ENCODE measurements around the gene SNX22. TPM values are rescaled to one million over a fixed set of nuclear protein-coding genes. Genes with fewer than 3 reads are reported as not detected.

The SNX22 gene
- total and polyA plus RNA-seq, 2 of the 8 experiments (the other 6 are each of a cell fraction or from before 2014, with no cell fraction given): 4.9 TPM

DNA sequence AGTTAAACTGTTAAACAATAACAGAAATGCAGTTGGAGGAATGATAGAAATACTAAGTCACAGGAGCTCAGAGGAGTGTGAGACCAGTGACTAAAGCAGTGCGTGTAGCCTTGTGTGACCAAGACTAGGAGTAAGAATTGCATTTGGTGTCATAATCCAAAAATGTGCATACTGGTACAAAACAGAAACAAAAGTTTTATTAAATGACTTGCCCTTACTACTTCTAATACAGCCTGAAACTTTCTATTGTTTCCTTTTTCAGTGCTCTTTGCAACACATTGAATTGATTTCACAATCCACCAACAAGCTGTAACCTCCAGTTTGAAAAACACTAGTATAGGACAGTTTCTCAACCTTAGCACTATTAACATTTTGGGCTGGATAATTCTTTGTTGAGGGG, 38.6 kb upstream of the SNX22 start:
- TF ChIP-seq, protein P1, sequence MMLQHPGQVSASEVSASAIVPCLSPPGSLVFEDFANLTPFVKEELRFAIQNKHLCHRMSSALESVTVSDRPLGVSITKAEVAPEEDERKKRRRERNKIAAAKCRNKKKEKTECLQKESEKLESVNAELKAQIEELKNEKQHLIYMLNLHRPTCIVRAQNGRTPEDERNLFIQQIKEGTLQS (IDR thresholded peaks at IDR 0.05; ENCODE audit: insufficient read depth, low read depth, low read length): no peak
- TF ChIP-seq SIN3A (conservative IDR thresholded peaks at IDR 0.05 in 1 of 2, IDR thresholded peaks at IDR 0.05 in 1 of 2; ENCODE audit: low read depth in 1 of 2, low read length in 2 of 2) (no peak), HDAC2 (IDR thresholded peaks at IDR 0.05; ENCODE audit: borderline replicate concordance in 1 of 2, low read depth in 2 of 2, low read length in 2 of 2) (no peak), SIX5 (IDR thresholded peaks at IDR 0.05; ENCODE audit: low read depth, low read length) (no peak), RFX5 (IDR thresholded peaks at IDR 0.05; ENCODE audit: borderline replicate concordance, low read depth, low read length) (no peak)
- Histone ChIP-seq H3K23me2 (ENCODE audit: low read depth, low read length) (no peaks in the 10 kb centered on the region), H3K18ac (ENCODE audit: extremely low read depth, low read length) (no peak overlapping the region), H2BK15ac (ENCODE audit: low read length) (no peak overlapping the region), H3K14ac (ENCODE audit: insufficient read length) (no peak overlapping the region), H2AK5ac (ENCODE audit: low read depth, low read length) (no peak overlapping the region), H2BK20ac (ENCODE audit: low read length) (no peak overlapping the region), H3K56ac (replicated peaks; ENCODE audit: insufficient read length, low read depth, low read length) (no peak overlapping the region), H2BK12ac (ENCODE audit: low read depth, low read length) (no peak overlapping the region), H3K79me1 (ENCODE audit: low read depth, low read length) (no peaks in the 10 kb centered on the region), H3K36me3 (ENCODE audit: control insufficient read depth in 2 of 4, insufficient read depth in 4 of 4, low read length in 3 of 4) (peaks cover 0 to 19% (median 4%) of the 10 kb centered on the region in 4 experiments; a peak in 3 of 8 replicates), H3K4ac (replicated peaks; ENCODE audit: insufficient read length, low read depth, low read length) (no peak overlapping the region), H3K9me3 (ENCODE audit: insufficient read depth in 2 of 2, low read depth in 1 of 2, low read length in 1 of 2) (no peaks in the 10 kb centered on the region), H2AFZ (ENCODE audit: low read length) (no peak overlapping the region), H3K9ac (replicated peaks in 1 of 4; ENCODE audit: extremely low read depth in 1 of 4, low read depth in 3 of 4, low read length in 3 of 4) (no peak overlapping the region), H3K27ac (ENCODE audit: low read depth, low read length) (no peak overlapping the region), H3K4me1 (replicated peaks in 1 of 4; ENCODE audit: control insufficient read depth in 3 of 4, insufficient read depth in 4 of 4, low read length in 3 of 4) (peaks cover 0 to 4% (median 0%) of the 10 kb centered on the region in 4 experiments; a peak in 1 of 7 replicates), H4K5ac (ENCODE audit: insufficient read length, low read depth, low read length) (no peak overlapping the region), H3K4me2 (ENCODE audit: insufficient read depth in 1 of 2, low read depth in 2 of 2, low read length in 2 of 2) (no peak overlapping the region), H3K4me3 (ENCODE audit: extremely low read depth in 1 of 4, insufficient read depth in 2 of 4, low read depth in 3 of 4, low read length in 4 of 4) (no peak overlapping the region), H3K23ac (ENCODE audit: insufficient read length) (no peak overlapping the region), H3K27me3 (replicated peaks in 1 of 4; ENCODE audit: control insufficient read depth in 3 of 4, extremely low read depth in 1 of 4, insufficient read depth in 3 of 4, low read length in 3 of 4) (no peaks in the 10 kb centered on the region), H4K91ac (replicated peaks; ENCODE audit: insufficient read length, low read length) (no peak overlapping the region), H4K20me1 (replicated peaks in 1 of 2; ENCODE audit: control insufficient read depth in 1 of 2, insufficient read depth in 2 of 2, low read length in 2 of 2) (peaks cover 0 to 4% of the 10 kb centered on the region in 2 experiments), H2BK120ac (replicated peaks; ENCODE audit: low read depth, low read length) (no peak overlapping the region), H2BK5ac (ENCODE audit: low read depth, low read length) (no peak overlapping the region), H3K79me2 (ENCODE audit: control insufficient read depth in 1 of 2, insufficient read depth in 2 of 2, low read length in 2 of 2) (0 out of 4 replicates have a peak, but pooled peaks cover 0 to 5% of the 10 kb centered on the region in 2 experiments), H4K8ac (ENCODE audit: extremely low read depth, insufficient read depth, low read length) (no peak overlapping the region)
- ChIA-PET CTCF (ENCODE audit: partially characterized antibody) (interaction anchor here (1.1 kb wide), 1 partner anchor 32 kb away, joined by 3 read pairs; no protein-coding TSS in a partner anchor), POLR2A (ENCODE audit: partially characterized antibody) (no interaction called here)
- 92% methylated on average over 1 of the region's 1 CpG; no CpG with 5 or more reads in 1 of the 2 experiments for WGBS, 2 experiments (ENCODE audit: extremely low coverage in 1 of 2, insufficient coverage in 1 of 2, insufficient read length in 1 of 2, insufficient replicate concordance in 2 of 2, low coverage in 1 of 2, low lambda C conversion rate in 2 of 2, missing lambda C conversion rate in 1 of 2)
- no peak for DNase-seq (ENCODE audit: low read depth in 1 of 2, low spot score in 2 of 2)
- no peak for FAIRE-seq
